Glomerular visceral epithelial cell (primary cell): ENCODE data around the gene TMEM258.
A peak's percentile ranks its signal among the peaks of the same experiment; 100 is the strongest.

Experiments used
- DNase-seq: peaks from one replicate; pipeline ENCODE4 v3.0.0-alpha.2; 2016; ENCODE audit errors: extremely low spot score

TMEM258 gene

DNA sequence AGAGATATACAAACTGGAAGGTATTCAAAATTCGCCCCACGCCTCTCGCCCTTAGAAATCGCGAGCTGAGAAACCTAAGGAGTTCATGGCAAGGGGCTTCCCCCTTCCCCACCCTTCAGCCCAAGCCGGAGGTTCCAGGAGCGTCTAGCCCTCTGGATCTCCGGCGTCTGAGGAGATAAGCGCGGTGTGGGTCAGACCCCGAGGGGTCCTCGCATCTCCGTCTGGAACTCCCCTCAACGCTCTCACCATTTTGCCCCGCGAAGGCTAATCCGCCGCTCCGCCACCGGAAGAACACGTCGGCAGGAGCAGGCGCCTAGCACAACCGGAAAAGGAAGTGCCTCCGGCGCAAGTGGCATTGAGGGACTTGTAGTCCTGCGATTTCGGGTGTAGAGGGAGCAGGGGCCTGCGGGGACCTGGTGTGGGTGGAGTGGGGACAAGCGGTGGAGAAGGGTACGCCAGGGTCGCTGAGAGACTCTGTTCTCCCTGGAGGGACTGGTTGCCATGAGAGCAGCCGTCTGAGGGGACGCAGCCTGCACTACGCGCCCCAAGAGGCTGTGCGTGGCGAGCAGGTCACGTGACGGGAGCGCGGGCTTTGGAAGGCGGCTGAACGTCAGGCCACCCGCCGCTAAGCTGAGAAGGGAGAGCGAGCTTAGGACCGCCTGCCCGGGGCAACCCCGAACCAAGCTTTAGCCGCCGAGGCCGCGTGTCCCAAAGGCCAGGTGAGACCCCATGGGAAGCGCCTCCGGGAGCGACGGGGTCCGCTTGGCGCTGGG, at the start of gene TMEM258, which contains the start of gene FEN1:
TSS of gene TMEM258 (minus strand) at position 290 of the 773 bp plus-strand sequence. CDS start at position 249, 41 bp downstream.
TSS of gene FEN1 (plus strand) at position 602 of the 773 bp plus-strand sequence. CDS start 2,451 bp downstream, outside the sequence.
- peak; percentile 90 for DNase-seq

DNA sequence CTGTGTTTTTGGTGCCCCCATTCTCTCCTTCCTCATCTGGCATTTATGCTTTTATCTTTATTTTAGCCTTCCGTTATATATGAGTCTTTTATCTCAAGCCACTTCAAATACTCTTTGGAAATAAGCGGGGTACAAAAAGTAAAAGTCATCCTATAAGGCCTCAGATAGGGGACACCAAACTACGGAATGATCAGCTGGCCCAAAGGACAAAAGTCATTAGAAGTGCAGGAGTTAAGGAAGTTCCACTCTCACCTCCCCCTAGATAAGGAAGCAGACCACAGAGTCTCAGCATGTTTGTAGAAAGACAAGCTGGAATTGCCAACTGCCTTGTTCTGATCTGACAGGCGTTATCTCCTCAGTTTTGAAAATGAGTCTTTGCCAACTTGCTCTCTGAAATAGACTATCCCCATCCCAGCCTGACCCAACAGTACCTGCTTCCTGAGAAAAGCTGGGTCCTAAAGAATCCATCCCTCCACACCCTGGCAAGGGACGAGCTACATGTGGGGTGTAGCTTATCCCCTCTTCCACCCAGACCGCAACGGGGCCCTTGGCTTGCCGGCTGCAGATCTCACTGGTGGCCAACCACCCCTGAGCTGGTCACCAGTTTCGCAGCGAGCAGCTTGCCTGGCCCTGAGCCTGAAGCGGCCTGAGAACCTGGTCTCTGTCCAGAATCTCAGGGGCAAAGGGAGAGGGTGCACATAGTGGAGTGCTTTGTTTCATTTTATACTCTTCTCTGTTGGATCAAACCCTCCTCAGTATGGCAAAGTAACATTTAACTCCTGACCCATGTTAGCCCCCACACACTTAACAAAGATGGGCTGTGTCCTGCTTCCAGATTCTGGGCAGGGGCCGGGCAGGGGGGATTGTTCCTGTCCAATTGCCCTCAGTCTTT, 49.5 kb upstream of the TMEM258 start:
- DNase-seq = no peak

DNA sequence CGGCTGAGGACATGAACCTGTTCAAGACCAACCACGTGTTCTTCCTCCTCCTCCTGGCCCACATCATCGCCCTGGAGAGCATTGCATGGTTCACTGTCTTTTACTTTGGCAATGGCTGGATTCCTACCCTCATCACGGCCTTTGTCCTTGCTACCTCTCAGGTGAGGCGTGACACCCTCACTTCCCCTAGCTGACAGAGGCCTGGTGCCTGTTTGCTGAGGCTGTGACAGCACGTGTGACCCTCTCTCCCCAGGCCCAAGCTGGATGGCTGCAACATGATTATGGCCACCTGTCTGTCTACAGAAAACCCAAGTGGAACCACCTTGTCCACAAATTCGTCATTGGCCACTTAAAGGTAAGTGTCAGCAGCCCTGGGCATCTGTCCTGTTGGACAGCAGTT, 48.0 kb upstream of the TMEM258 start:
- DNase-seq = no peak

DNA sequence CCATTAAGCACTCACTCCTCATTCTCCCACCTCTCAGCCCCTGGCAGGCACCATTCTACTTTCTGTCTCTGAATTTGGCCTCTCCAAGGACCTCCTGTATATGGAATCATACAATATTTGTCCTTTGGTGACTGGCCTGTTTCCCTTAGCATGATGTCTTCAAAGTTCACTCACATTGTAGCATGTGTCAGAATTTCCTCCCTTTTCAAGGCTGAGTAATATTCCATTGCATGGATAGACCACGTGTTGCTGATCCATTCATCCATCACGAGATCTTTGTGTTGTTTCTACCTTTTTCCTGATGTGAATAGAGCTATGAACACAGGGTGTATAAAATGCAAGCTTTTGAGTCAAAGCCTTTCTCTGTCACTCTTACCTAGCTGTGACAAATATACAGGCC, 47.3 kb upstream of the TMEM258 start:
- DNase-seq = no peak

DNA sequence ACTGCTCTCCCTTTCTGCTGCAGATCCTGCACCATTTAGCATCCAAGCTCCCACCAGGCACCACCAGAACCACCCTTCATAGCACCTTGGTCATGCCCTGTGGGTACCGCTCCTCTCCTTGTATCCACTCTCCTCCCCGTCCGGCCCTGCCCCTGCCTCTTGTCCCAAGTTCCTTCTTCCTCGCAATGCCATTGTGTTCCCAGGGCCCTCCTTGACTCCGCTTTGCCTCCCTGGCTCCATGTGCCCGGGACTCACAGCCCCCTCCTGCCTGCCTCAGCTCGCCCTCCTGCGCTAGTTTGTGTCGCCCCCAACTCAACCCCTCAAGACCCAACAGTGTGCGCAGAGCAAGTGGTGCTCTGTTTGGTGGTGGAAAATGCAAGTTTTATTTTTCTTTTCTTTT, 46.5 kb upstream of the TMEM258 start:
- DNase-seq = no peak

DNA sequence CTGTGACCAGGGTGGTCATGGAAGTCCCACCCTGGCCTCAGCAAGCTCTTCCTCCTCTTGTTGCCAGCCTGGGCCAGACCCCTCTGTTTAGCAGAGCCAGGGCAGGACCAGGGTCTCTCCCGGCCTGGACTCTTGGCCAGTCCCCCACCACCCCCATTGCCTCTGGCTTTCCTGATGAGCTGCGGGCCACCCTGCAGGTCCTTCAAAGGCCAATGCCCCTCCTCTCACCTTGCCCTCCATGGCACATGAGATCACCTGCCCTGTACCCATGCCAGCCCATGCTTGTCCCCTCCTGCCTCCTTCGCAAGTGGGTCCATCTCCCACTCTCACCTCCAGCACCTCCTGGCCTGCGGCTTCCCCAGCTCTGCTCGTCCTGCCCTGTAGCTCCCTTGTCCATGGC, 46.1 kb upstream of the TMEM258 start:
- no peak for DNase-seq

DNA sequence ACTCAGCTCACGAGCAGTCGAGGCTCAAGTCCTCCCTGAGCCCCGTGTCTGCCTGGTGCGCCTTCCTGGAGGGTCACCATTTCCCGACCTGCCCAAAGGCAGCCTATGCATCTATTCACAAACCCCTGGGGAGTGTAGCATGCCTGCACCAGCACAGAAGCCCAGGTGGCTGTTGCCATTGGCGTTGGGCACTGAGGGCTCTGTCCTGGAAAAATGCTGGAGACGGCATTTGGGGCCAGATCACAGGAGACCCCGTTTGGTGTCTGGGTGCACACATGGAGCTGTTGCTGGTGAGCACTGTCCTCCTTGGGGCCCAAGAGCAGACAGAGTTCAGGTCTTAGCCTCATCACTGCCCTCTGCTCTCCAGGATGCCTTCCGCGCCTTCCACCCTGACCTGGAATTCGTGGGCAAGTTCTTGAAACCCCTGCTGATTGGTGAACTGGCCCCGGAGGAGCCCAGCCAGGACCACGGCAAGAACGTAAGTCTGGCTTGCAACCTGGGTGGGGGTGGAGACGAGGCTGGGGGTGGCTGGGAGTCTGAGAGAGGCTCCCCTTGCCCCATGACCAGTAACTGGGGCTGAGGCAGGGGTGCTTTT, 45.1 kb upstream of the TMEM258 start:
- no peak for DNase-seq

DNA sequence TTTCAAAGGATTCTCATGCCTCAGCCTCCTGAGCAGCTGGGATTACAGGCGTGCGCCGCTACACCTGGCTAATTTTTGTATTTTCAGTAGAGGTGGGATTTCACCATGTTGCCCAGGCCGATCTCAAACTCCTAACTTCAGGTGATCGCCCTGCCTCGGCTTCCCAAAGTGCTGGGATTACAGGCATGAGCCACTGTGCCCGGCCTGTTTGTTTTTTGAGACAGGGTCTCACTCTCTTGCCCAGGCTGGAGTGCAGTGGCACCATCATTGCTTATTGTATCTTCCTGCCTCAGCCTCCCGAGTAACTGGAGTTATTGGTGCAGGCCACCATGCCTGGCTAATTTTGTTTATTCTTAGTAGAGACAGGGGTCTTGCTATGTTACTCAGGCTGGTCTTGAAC, 43.8 kb upstream of the TMEM258 start:
- no peak for DNase-seq

DNA sequence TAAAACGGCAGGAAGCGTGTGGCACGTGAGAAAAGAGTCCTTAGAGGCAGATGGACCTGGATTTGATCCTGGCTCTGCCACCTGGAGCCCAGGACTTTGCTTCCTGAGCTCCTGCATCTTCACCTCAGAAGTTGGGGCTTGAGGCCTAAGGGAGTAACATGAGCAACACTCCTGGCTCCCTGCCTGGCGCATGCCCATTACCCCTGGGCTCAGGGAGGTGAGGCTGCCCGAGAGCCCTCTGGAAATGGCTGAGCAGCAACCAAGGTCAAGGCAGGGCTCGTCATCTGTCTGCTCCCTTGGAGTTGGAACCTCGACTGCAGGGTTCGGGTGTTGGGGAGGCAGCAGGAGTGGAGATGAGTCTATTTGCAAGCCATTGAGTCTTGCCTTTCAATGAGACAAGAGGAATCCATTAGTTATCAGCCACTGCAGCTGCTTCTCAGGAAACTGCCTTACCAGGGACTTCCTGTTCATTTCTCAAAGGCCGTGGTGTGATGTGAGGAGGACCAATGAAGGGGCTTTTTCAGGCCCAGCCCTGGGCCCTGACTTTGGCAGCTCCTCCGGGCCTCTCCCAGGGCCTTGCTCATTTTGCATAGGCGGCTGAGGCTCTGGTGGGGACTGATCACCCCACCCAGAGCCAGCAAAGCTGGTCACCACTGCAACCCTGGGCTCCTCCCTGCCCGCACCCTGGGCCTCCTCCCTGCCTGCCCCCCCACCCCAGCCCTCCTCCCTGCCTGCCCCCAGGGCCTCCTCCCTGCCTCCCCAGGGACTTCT, 42.1 kb upstream of the TMEM258 start:
- DNase-seq = peak; percentile 20

DNA sequence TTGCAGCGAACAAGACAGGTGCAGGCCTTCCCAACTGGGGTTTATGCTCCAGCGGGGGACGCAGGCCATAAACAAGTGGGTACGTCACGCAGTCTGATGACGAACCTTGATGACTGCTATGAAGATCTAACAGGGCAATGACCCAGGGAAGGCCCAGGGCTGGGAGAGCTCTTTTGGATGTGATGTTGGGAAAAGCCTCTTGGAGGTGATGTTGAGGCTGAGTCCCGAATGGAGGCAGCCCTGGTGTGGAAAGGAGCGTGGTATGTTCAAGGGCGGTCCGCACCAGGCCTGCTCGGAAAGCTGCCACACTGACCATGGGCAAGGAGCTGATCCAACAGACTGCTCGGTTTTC, 41.5 kb upstream of the TMEM258 start:
- DNase-seq = no peak

DNA sequence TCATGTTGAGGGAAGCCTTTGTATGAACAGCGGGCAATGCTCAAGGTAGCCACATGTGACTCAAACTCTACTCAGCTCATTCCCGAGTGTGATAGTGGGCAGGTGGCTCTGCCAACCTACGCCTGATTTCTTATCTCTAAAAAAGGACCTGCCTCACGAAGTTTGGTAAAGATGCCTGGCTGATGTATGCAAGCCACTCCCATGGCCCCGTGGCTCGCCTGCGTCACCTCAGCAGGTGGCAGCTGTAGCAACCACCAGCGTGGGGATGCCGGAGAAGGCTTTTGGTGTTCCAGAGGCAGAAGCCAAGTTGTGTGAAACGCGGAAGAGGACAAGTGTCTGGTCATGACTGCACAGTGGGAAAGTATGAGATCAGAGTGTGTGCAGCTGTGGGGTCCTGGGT, 41.1 kb upstream of the TMEM258 start:
- no peak for DNase-seq

DNA sequence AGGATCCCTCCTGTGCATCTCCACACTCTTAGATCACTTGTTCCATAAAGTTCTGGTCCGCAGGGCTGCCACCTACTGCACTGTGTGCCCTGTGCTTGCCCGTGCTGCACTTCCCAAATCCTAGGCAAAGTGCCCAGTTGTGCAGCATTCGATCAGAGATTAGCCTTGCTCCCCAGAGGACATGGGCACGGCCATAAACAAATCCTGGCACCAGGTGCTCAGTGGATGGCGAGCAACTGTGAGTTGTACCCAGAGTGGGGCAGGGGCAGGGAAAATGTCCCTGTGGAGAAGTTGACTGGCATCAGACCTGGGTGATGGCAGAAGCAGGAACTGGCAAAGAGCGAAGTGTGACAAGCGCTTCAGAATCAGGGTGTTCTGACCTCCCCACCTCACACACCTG, 40.4 kb upstream of the TMEM258 start:
- DNase-seq = no peak

DNA sequence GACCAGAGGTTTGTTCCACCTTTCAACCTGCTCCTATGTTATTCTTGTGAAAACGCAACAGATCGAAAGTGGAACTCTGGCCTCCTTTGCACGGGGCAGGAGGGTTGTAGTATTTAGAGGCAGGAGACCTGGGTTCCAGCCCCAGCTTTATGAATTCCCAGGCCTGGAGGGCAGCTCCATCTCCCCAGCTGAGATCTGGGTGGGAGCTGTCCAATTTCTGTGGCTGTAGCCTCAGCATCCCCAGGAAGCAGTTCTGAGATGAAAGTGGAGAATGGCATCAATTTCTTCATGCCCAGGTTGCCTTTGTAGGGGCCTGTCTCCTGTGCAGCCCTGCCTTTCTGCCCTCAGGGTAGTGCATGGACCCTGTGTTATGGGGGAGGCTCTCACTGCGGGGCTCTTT, 39.8 kb upstream of the TMEM258 start:
- no peak for DNase-seq

DNA sequence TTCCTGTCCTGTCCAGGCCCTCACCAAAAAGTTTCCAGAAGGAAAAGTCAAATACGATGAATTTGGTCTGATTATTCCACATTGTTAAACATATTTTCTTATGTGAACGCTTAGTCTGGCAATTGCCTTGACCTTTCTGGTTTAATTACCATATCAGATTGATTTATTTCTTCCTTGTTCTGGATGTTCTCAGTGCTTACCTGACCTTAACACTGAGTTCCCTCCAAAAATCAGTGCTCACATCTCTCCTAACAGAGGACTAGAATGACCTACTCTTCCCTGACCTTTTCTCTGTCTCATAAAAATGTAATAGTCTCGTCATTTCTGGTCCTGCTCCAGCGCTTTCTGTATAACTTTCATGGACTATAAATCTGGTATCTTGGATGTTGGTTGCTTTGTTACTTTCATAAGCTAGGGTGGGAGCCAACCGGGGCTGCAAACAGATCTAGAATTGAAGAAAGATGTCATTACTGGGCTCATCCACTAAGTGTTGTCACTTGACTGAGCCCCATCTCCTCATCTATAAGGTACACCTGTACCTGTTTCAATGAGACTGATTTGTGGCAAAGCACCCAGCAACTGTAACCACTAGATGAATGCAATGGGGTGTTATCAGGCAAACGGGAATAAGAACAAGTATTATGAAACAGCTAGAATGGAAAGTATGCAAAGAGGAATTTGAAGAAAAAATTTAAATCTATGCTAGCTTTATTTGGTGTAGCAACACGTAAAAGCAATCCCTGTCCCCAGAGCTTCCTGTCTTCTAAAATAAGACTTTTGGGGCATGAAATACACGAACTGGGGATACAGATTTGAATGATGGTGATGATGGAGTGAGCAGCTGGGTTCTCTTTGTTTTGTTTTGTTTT, 38.1 kb upstream of the TMEM258 start:
- DNase-seq = no peak

DNA sequence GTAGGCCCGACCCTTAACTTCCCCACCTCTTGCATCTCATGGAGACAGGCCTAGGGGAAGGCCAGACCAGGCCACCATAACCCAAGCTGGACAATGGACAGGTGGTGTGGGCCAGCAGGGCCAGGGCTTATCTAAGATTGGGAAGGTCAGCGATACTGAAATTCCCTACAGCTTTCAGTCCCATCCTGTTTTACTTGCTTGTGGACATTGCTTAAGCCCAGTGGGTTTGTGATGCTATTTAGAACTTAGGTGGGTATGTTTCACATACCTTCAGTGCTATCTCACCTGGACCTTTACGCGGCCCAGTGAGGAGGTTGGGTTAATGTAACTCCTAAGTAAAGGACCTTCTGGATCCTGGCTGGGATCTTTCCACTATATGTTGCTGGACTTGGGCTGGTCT, 37.4 kb upstream of the TMEM258 start:
- DNase-seq = no peak

DNA sequence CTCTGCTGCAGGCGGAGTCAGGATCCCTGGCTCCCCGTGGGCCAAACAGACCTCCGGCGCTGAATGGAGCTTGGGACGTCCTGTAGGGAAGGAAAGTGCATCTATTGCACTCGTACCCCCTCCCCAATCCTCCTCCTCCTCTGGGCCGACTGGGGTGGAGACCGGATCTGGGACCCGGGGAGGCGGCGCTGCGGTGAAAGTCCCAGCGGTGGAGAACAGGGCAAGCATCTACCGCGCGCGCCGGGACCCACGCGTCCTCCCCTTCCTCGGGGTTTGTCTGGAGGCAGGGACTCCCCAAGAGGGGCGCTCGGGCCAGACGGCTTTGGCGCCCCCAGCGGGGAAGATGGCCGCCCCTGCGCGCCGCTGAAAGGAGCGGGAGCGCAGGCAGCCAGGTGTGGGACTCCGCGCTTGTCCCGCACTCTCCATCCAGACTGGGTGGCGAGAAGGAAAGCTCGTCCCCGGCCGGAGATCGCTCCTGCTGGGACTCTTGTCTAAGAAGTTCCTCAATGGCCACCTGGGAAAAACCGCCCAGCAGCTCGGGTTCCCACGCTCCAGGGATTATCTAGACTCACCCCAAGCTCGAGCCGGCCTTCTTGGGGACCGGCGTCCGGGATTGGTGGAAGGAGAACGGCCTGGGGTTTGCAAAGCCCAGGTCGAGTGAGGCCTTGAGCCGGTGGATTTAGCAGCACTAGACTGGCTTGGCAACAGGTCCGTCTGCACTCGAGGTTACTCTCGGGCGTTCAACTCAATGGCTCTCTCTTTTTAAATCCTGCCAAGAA, 36.4 kb upstream of the TMEM258 start:
- peak; percentile 32 for DNase-seq

DNA sequence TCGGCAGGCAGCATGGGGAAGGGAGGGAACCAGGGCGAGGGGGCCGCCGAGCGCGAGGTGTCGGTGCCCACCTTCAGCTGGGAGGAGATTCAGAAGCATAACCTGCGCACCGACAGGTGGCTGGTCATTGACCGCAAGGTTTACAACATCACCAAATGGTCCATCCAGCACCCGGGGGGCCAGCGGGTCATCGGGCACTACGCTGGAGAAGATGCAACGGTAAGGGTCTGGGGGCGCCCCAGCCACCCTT, 35.9 kb upstream of the TMEM258 start:
- no peak for DNase-seq

DNA sequence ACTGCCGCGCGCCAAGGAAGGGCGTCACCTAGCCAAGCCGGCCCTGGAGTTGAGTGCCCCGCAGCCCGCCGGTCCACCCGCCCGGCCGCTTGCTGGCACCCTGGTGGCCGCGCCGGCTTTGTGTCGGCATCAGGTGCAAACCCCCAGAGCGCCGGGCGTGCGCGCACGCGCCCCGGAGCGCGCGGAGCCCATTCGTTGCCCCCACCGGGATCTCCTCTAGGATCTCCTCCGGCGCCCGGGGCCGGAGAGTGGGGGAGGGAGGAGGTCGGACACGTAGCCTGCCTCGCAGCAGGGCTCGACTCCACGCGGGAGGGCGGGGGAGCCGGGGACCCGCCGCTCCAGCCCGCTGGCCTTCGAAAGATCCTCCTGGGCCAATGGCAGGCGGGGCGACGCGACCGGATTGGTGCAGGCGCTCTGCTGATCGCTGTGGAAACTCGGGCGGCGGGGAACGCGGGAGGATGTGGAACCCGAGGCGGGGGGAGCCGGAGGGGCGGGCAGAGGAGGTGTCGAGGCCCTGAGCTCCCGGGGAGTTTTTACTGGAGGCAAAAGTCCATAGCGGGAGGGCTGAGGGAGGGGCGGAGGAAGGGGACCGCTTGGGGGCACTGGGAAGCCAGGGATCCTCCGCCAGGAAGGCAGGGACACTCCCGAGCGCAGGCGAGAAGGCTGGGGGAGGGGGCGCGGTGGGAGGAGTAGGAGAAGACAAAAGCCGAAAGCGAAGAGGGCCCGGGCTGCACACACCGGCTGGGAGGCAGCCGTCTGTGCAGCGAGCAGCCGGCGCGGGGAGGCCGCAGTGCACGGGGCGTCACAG, 35.4 kb upstream of the TMEM258 start, which contains the start of gene FADS2:
TSS of gene FADS2 (plus strand) at position 730 of the 808 bp plus-strand sequence. CDS start 91 bp downstream, outside the sequence.
- DNase-seq = peak; percentile 97

DNA sequence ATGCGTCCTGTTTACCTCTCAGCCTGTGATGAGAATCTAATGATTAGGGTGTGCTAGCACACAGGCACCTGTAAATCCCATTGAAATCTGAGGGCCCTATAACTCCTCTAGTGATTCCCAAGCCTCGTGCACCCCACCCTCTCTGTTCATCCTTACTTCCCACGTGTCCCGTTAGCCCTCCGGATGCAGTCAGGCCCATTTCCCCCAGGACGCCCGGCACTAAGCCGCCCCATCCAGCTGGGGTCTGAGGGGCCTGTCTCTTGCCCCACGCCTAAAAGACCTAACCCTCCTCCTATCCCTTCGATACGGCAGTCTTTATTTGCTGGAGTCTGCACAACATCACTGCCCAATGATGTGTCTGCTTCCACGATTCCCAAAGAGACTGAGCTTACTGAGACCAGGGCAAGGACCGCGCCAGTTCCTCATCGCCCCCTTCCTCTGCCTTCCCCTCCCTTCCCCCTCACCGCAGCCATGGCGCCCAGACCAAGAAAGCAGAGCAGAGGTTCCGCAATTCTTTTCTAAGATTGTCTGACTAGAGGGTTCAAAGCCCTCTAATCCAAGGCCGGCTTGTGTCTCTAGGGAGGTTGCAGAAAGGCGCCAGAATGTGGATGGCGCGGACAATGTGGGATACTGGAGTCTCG, 34.7 kb upstream of the TMEM258 start:
- no peak for DNase-seq
